Kidney tubule cell (primary cell): ENCODE measurements around the gene PRSS53.

ENCODE experiments used
- DNase-seq: peaks from one replicate; pipeline ENCODE4 v3.0.0-alpha.2; 2018; ENCODE audit warnings: low spot score

Gene PRSS53

GRCh38 chr16:31077592-31078396, 10.9 kb downstream of the PRSS53 start:
- no peak for DNase-seq

GRCh38 chr16:31077024-31077423, 11.7 kb downstream of the PRSS53 start:
- DNase-seq = no peak

- no peak for DNase-seq
These were observed 12.4 kb downstream of the PRSS53 start for GRCh38 chr16:31076319-31076718.

- DNase-seq = peak; percentile 10
These were observed 13.9 kb downstream of the PRSS53 start for GRCh38 chr16:31074814-31075183.

GRCh38 chr16:31073970-31074813, 14.6 kb downstream of the PRSS53 start, which contains the start of the genes ZNF646 and ZNF668:
TSS of gene ZNF646 (plus strand) at chr16:31074422. CDS start at chr16:31076325, 1,903 bp downstream.
TSS of gene ZNF668 (minus strand) at chr16:31074240. CDS start at chr16:31064459, 9,781 bp downstream.
- peak; percentile 99 for DNase-seq

GRCh38 chr16:31073142-31073969, 15.4 kb downstream of the PRSS53 start:
- peak; percentile 89 for DNase-seq

- peak; percentile 53 for DNase-seq
These were observed 16.1 kb downstream of the PRSS53 start for GRCh38 chr16:31072540-31073141.

- peak; percentile 21 for DNase-seq
These were observed 16.9 kb downstream of the PRSS53 start for GRCh38 chr16:31071861-31072260.

GRCh38 chr16:31067342-31067741, 21.4 kb downstream of the PRSS53 start:
- no peak for DNase-seq

GRCh38 chr16:31064882-31065461, 23.8 kb downstream of the PRSS53 start:
- DNase-seq = peak; percentile 77

- no peak for DNase-seq
These were observed 24.7 kb downstream of the PRSS53 start for GRCh38 chr16:31063843-31064611.

- DNase-seq = no peak
These were observed 25.3 kb downstream of the PRSS53 start for GRCh38 chr16:31063495-31063842.

- DNase-seq = no peak
These were observed 26.8 kb downstream of the PRSS53 start for GRCh38 chr16:31061813-31062440.

GRCh38 chr16:31061126-31061812, 27.5 kb downstream of the PRSS53 start:
- DNase-seq = no peak

GRCh38 chr16:31055613-31056012, 33.1 kb downstream of the PRSS53 start:
- no peak for DNase-seq

GRCh38 chr16:31052114-31052513, 36.6 kb downstream of the PRSS53 start:
- peak; percentile 96 for DNase-seq

- DNase-seq = no peak
These were observed 38.3 kb downstream of the PRSS53 start for GRCh38 chr16:31050280-31051030.

- DNase-seq = no peak
These were observed 44.8 kb downstream of the PRSS53 start for GRCh38 chr16:31043898-31044481.
